HG03039 (cell line): ENCODE measurements around the gene ZBBX.
"Not testable (repeated sequence)": the region's sequence is repeated elsewhere in the genome, so short reads cannot be mapped to it uniquely, and the experiment has no call there.

Source experiments
- ATAC-seq: cut with Tn5 transposase; IDR thresholded peaks from one replicate; pipeline ENCODE4 v1.9.1; 2021; ENCODE audit warnings: mild to moderate bottlenecking, moderate library complexity; ENCODE audit not compliant: unreplicated experiment

The ZBBX gene

GRCh38 chr3:167380004-167380689 lies at the start of gene ZBBX:
TSS of gene ZBBX (minus strand) at chr3:167380297. CDS start at chr3:167372901, 7,396 bp downstream.
- peak; percentile 100 for ATAC-seq

- ATAC-seq = not testable (repeated sequence)
These were observed 46.9 kb upstream of the ZBBX start for GRCh38 chr3:167426962-167427361.

GRCh38 chr3:167422396-167422795 lies 42.3 kb upstream of the ZBBX start:
- not testable (repeated sequence) for ATAC-seq

- ATAC-seq = no peak
These were observed 29.5 kb upstream of the ZBBX start for GRCh38 chr3:167409611-167410010.

GRCh38 chr3:167406876-167407492 lies 26.9 kb upstream of the ZBBX start:
- no peak for ATAC-seq

- ATAC-seq = no peak
These were observed 17.7 kb upstream of the ZBBX start for GRCh38 chr3:167397826-167398225.

GRCh38 chr3:167396075-167396474 lies 16.0 kb upstream of the ZBBX start:
- ATAC-seq = no peak

GRCh38 chr3:167394003-167394402 lies 13.9 kb upstream of the ZBBX start:
- ATAC-seq = no peak

- no peak for ATAC-seq
These were observed 2.1 kb upstream of the ZBBX start for GRCh38 chr3:167382155-167382554.

GRCh38 chr3:167375478-167375877 lies 4.6 kb downstream of the ZBBX start:
- no peak for ATAC-seq

GRCh38 chr3:167372138-167372537 lies 8.0 kb downstream of the ZBBX start:
- ATAC-seq = no peak

GRCh38 chr3:167361948-167362347 lies 18.1 kb downstream of the ZBBX start:
- ATAC-seq = no peak

- ATAC-seq = no peak
These were observed 18.8 kb downstream of the ZBBX start for GRCh38 chr3:167361306-167361705.

- no peak for ATAC-seq
These were observed 24.7 kb downstream of the ZBBX start for GRCh38 chr3:167355446-167355845.

GRCh38 chr3:167354751-167355150 lies 25.3 kb downstream of the ZBBX start:
- ATAC-seq = no peak

- ATAC-seq = no peak
These were observed 29.7 kb downstream of the ZBBX start for GRCh38 chr3:167350245-167350862.

GRCh38 chr3:167346171-167346570 lies 33.9 kb downstream of the ZBBX start:
- no peak for ATAC-seq

- no peak for ATAC-seq
These were observed 48.9 kb downstream of the ZBBX start for GRCh38 chr3:167330993-167331785.

GRCh38 chr3:167323572-167323971 lies 56.5 kb downstream of the ZBBX start:
- no peak for ATAC-seq

GRCh38 chr3:167318996-167319615 lies 61.0 kb downstream of the ZBBX start:
- ATAC-seq = no peak

GRCh38 chr3:167318306-167318705 lies 61.8 kb downstream of the ZBBX start:
- ATAC-seq = no peak
